ENCODE measurements around the gene DYRK1A. TPM values are rescaled to one million over a fixed set of nuclear protein-coding genes. Genes with fewer than 3 reads are reported as not detected.
A peak's percentile ranks its signal among the peaks of the same experiment; 100 is the strongest.

The DYRK1A gene
- total RNA-seq, 2 experiments from 2014 or later = 51.1 to 76.9 TPM

GRCh38 chr21:37562920-37563640 lies 196.5 kb downstream of the DYRK1A start:
- DNase-seq (no peak), ATAC-seq (no peak)
- CTCF ChIA-PET = interaction anchor here (0.6 to 2.0 kb wide), 12 partner anchors 9 to 348 kb away, joined by 3 to 7 read pairs (median 4); no protein-coding TSS in a partner anchor
- H3K4me1 Mint-ChIP-seq = peaks cover 23% of the 10 kb centered on the region
- H3K4me3 Mint-ChIP-seq = peak overlapping the region; percentile 88
- no peaks in the 10 kb centered on the region for H3K36me3 Mint-ChIP-seq (ENCODE audit: low read depth)
- POLR2A ChIA-PET = interaction anchor here (0.5 to 2.0 kb wide), 8 partner anchors 8 to 296 kb away, joined by 3 to 15 read pairs (median 3); partner anchors contain the start of genes DYRK1A and VPS26C
- H3K9me3 Mint-ChIP-seq (ENCODE audit: low read depth) = peaks cover 6% of the 10 kb centered on the region
- no peaks in the 10 kb centered on the region for H3K27me3 Mint-ChIP-seq
- peak overlapping the region; percentile 89 for H3K27ac Mint-ChIP-seq
- intact Hi-C loops (cut with DNase I, micrococcal nuclease) = loop anchor here (1.0 to 10.0 kb wide), 6 partner anchors 296 to 1242 kb away; partner anchors contain the start of genes ETS2 (in 1 of the 2), HLCS (in 1 of the 2) and VPS26C (in 1 of the 2)

- ChIA-PET CTCF (interaction anchor here (0.5 to 2.0 kb wide), 19 partner anchors 8 to 397 kb away, joined by 3 to 7 read pairs (median 4); no protein-coding TSS in a partner anchor), POLR2A (interaction anchor here (0.5 to 2.0 kb wide), 10 partner anchors 9 to 404 kb away, joined by 3 to 15 read pairs (median 3); partner anchors contain the start of genes DYRK1A and VPS26C)
- intact Hi-C loops (cut with DNase I, micrococcal nuclease) = loop anchor here (1.0 to 10.0 kb wide), 17 partner anchors 19 to 1619 kb away; partner anchors contain the start of genes VPS26C (in 2 of the 2), DYRK1A (in 1 of the 2), ETS2 (in 1 of the 2) and HLCS (in 1 of the 2)
- no peaks in the 10 kb centered on the region for H3K27me3 Mint-ChIP-seq
- H3K36me3 Mint-ChIP-seq (ENCODE audit: low read depth) = no peaks in the 10 kb centered on the region
- peaks cover 23% of the 10 kb centered on the region for H3K4me1 Mint-ChIP-seq
- ATAC-seq = peak; percentile 79
- peak overlapping the region; percentile 88 for H3K4me3 Mint-ChIP-seq
- H3K27ac Mint-ChIP-seq = peak overlapping the region; percentile 100
- peak; percentile 96 for DNase-seq
- H3K9me3 Mint-ChIP-seq (ENCODE audit: low read depth) = peaks cover 4% of the 10 kb centered on the region
Observed at GRCh38 chr21:37563641-37564340, 197.2 kb downstream of the DYRK1A start.

- peak overlapping the region; percentile 100 for H3K27ac Mint-ChIP-seq
- peak overlapping the region; percentile 88 for H3K4me3 Mint-ChIP-seq
- H3K36me3 Mint-ChIP-seq (ENCODE audit: low read depth) = no peaks in the 10 kb centered on the region
- ChIA-PET CTCF (interaction anchor here (0.5 to 2.0 kb wide), 17 partner anchors 8 to 397 kb away, joined by 3 to 7 read pairs (median 4); no protein-coding TSS in a partner anchor), POLR2A (interaction anchor here (0.7 to 2.0 kb wide), 8 partner anchors 9 to 405 kb away, joined by 3 to 15 read pairs (median 3); partner anchors contain the start of genes DYRK1A and VPS26C)
- intact Hi-C loops (cut with DNase I, micrococcal nuclease) = loop anchor here (1.0 to 10.0 kb wide), 15 partner anchors 18 to 1618 kb away; partner anchors contain the start of genes DYRK1A (in 1 of the 2), ETS2 (in 1 of the 2), HLCS (in 1 of the 2) and PIGP (in 1 of the 2)
- peak; percentile 95 for DNase-seq
- peak; percentile 88 for ATAC-seq
- no peaks in the 10 kb centered on the region for H3K27me3 Mint-ChIP-seq
- no peaks in the 10 kb centered on the region for H3K9me3 Mint-ChIP-seq (ENCODE audit: low read depth)
- H3K4me1 Mint-ChIP-seq = peaks cover 23% of the 10 kb centered on the region
Observed at GRCh38 chr21:37564341-37564923, 197.9 kb downstream of the DYRK1A start.

- H3K27me3 Mint-ChIP-seq = no peaks in the 10 kb centered on the region
- H3K36me3 Mint-ChIP-seq (ENCODE audit: low read depth) = no peaks in the 10 kb centered on the region
- ATAC-seq (no peak), DNase-seq (no peak)
- H3K4me3 Mint-ChIP-seq = peak overlapping the region; percentile 88
- H3K27ac Mint-ChIP-seq = peak overlapping the region; percentile 100
- peaks cover 23% of the 10 kb centered on the region for H3K4me1 Mint-ChIP-seq
- POLR2A ChIA-PET = interaction anchor here (0.7 to 2.0 kb wide), 4 partner anchors 199 to 338 kb away, joined by 3 to 15 read pairs (median 9); partner anchors contain the start of genes DYRK1A and VPS26C
- intact Hi-C loops (cut with DNase I, micrococcal nuclease) = loop anchor here (1.0 to 10.0 kb wide), 15 partner anchors 18 to 1618 kb away; partner anchors contain the start of genes DYRK1A (in 1 of the 2), ETS2 (in 1 of the 2), HLCS (in 1 of the 2) and PIGP (in 1 of the 2)
- CTCF ChIA-PET = interaction anchor here (1.1 to 2.0 kb wide), 5 partner anchors 12 to 306 kb away, joined by 4 to 7 read pairs (median 5); no protein-coding TSS in a partner anchor
- H3K9me3 Mint-ChIP-seq (ENCODE audit: low read depth) = no peaks in the 10 kb centered on the region
Observed at GRCh38 chr21:37564924-37565529, 198.5 kb downstream of the DYRK1A start.

- peak overlapping the region; percentile 100 for H3K27ac Mint-ChIP-seq
- POLR2A ChIA-PET = interaction anchor here (0.7 kb wide), 1 partner anchor 339 kb away, joined by 4 read pairs; no protein-coding TSS in a partner anchor
- intact Hi-C loops (cut with DNase I, micrococcal nuclease) = loop anchor here (2.0 to 10.0 kb wide), 5 partner anchors 17 to 1617 kb away; partner anchors contain the start of genes ETS2 (in 1 of the 2) and PSMG1 (in 1 of the 2)
- no peaks in the 10 kb centered on the region for H3K36me3 Mint-ChIP-seq (ENCODE audit: low read depth)
- H3K4me1 Mint-ChIP-seq = peaks cover 23% of the 10 kb centered on the region
- no peaks in the 10 kb centered on the region for H3K9me3 Mint-ChIP-seq (ENCODE audit: low read depth)
- H3K27me3 Mint-ChIP-seq = no peaks in the 10 kb centered on the region
- no peak overlapping the region for H3K4me3 Mint-ChIP-seq
- CTCF ChIA-PET = no interaction called here
- DNase-seq = no peak
- ATAC-seq = no peak
Observed at GRCh38 chr21:37565530-37566223, 199.1 kb downstream of the DYRK1A start.

- DNase-seq = no peak
- ChIA-PET CTCF (interaction anchor here (0.6 to 0.7 kb wide), 3 partner anchors 55 to 788 kb away, joined by 3 read pairs; no protein-coding TSS in a partner anchor), POLR2A (interaction anchor here (0.6 to 0.7 kb wide), 2 partner anchors 508 to 1103 kb away, joined by 3 read pairs; no protein-coding TSS in a partner anchor)
- Mint-ChIP-seq H3K36me3 (ENCODE audit: low read depth) (no peaks in the 10 kb centered on the region), H3K27me3 (no peaks in the 10 kb centered on the region), H3K9me3 (ENCODE audit: low read depth) (no peaks in the 10 kb centered on the region), H3K27ac (no peak overlapping the region), H3K4me3 (no peak overlapping the region), H3K4me1 (peaks cover 23% of the 10 kb centered on the region)
- intact Hi-C loops (cut with DNase I, micrococcal nuclease) = loop anchor here in 1 of 2 experiments (10.0 kb wide), 1 partner anchor 1238 kb away; the partner anchor contains the start of gene ETS2
- no peak for ATAC-seq
Observed at GRCh38 chr21:37566790-37567615, 200.4 kb downstream of the DYRK1A start.

- H3K4me3 Mint-ChIP-seq = no peak overlapping the region
- DNase-seq = no peak
- CTCF ChIA-PET = interaction anchor here (1.2 to 1.4 kb wide), 2 partner anchors 17 to 37 kb away, joined by 3 read pairs; no protein-coding TSS in a partner anchor
- no peak overlapping the region for H3K27ac Mint-ChIP-seq
- no peak for ATAC-seq
- H3K9me3 Mint-ChIP-seq (ENCODE audit: low read depth) = no peaks in the 10 kb centered on the region
- POLR2A ChIA-PET = no interaction called here
- no peaks in the 10 kb centered on the region for H3K27me3 Mint-ChIP-seq
- H3K36me3 Mint-ChIP-seq (ENCODE audit: low read depth) = no peaks in the 10 kb centered on the region
- peaks cover 17% of the 10 kb centered on the region for H3K4me1 Mint-ChIP-seq
- intact Hi-C loops (cut with DNase I, micrococcal nuclease) = loop anchor here in 1 of 2 experiments (10.0 kb wide), 1 partner anchor 1236 kb away; the partner anchor contains the start of gene ETS2
Observed at GRCh38 chr21:37568415-37568814, 201.8 kb downstream of the DYRK1A start.

GRCh38 chr21:37568916-37569315 lies 202.3 kb downstream of the DYRK1A start:
- H3K36me3 Mint-ChIP-seq (ENCODE audit: low read depth) = no peaks in the 10 kb centered on the region
- intact Hi-C loops (cut with DNase I, micrococcal nuclease) = loop anchor here in 1 of 2 experiments (10.0 kb wide), 1 partner anchor 1236 kb away; the partner anchor contains the start of gene ETS2

GRCh38 chr21:37571442-37571841 lies 204.9 kb downstream of the DYRK1A start:
- POLR2A ChIA-PET = no interaction called here
- no peak overlapping the region for H3K4me3 Mint-ChIP-seq
- intact Hi-C loops (cut with DNase I, micrococcal nuclease) = no loop called here
- H3K27ac Mint-ChIP-seq = no peak overlapping the region
- DNase-seq (no peak), ATAC-seq (no peak)
- no peaks in the 10 kb centered on the region for H3K4me1 Mint-ChIP-seq
- CTCF ChIA-PET = interaction anchor here (0.6 to 0.7 kb wide), 2 partner anchors 89 to 134 kb away, joined by 3 to 4 read pairs; no protein-coding TSS in a partner anchor
- H3K9me3 Mint-ChIP-seq (ENCODE audit: low read depth) = no peaks in the 10 kb centered on the region
- H3K27me3 Mint-ChIP-seq = no peaks in the 10 kb centered on the region
- H3K36me3 Mint-ChIP-seq (ENCODE audit: low read depth) = no peaks in the 10 kb centered on the region

More at GRCh38 chr21:37568916-37569315, 202.3 kb downstream of the DYRK1A start:
- DNase-seq (no peak), ATAC-seq (no peak)
- no peak overlapping the region for H3K27ac Mint-ChIP-seq
- POLR2A ChIA-PET = no interaction called here
- H3K4me3 Mint-ChIP-seq = no peak overlapping the region
- no peaks in the 10 kb centered on the region for H3K27me3 Mint-ChIP-seq
- CTCF ChIA-PET = interaction anchor here (1.2 to 1.4 kb wide), 2 partner anchors 16 to 38 kb away, joined by 3 read pairs; no protein-coding TSS in a partner anchor
- no peaks in the 10 kb centered on the region for H3K9me3 Mint-ChIP-seq (ENCODE audit: low read depth)
- peaks cover 17% of the 10 kb centered on the region for H3K4me1 Mint-ChIP-seq

All from activated CD4-positive, alpha-beta T cell treated with anti-CD3 and anti-CD28 coated beads for 36 hours (primary cell).